Measurements from ENCODE around the gene PMPCA. TPM values are rescaled to one million over a fixed set of nuclear protein-coding genes. Genes with fewer than 3 reads are reported as not detected.
A peak's percentile ranks its signal among the peaks of the same experiment; 100 is the strongest.

PMPCA gene
- total and polyA plus RNA-seq, 2 of the 13 experiments (the other 11 are each of a cell fraction or from before 2014, with no cell fraction given): 70.2 to 88.4 TPM

GRCh38 chr9:136443087-136443486 is 32.6 kb downstream of the PMPCA start:
- Histone ChIP-seq H3K4me1 (ENCODE audit: insufficient read depth, low read length) (peaks cover 27% of the 10 kb centered on the region), H3K4me2 (ENCODE audit: low read depth, low read length) (no peak overlapping the region), H3K27ac (ENCODE audit: extremely low read length, insufficient read depth, low read length) (peak overlapping the region; percentile 76), H3K27me3 (ENCODE audit: control insufficient read depth in 1 of 2, insufficient read depth in 2 of 2, low read length in 2 of 2) (no peaks in the 10 kb centered on the region; a peak in 1 of 5 replicates), H3K4me3 (replicated peaks in 1 of 3; ENCODE audit: insufficient read depth in 1 of 3, low read depth in 2 of 3, low read length in 3 of 3) (no peak overlapping the region), H2AFZ (ENCODE audit: low read length) (no peak overlapping the region), H3K9me3 (ENCODE audit: low read length) (no peaks in the 10 kb centered on the region), H3K36me3 (replicated peaks in 1 of 2; ENCODE audit: control insufficient read depth in 1 of 2, insufficient read depth in 2 of 2, low read length in 2 of 2) (peaks cover 28 to 62% of the 10 kb centered on the region in 2 experiments; a peak in 4 of 5 replicates), H4K20me1 (ENCODE audit: insufficient read depth, low read length) (0 out of 2 replicates have a peak, but pooled peaks cover 2% of the 10 kb centered on the region), H3K9ac (ENCODE audit: insufficient read depth, low read depth, low read length) (no peak overlapping the region), H3K79me2 (ENCODE audit: insufficient read depth, low read length) (peaks cover 10% of the 10 kb centered on the region)
- intact Hi-C loops (cut with micrococcal nuclease; ENCODE audit: unreplicated experiment): no loop called here
- no TSS peak for BruUV-seq (replicated peaks)
- no peak for FAIRE-seq
- no peak for DNase-seq (ENCODE audit: low spot score)
- CTCF ChIA-PET (ENCODE audit: low intra/inter-chr PET ratio, low total read pairs): no interaction called here
- no peak for ATAC-seq
- in situ Hi-C loops (cut with HindIII; ENCODE audit: extremely low pct_ligation_motif_present, low pct_unique_long_range_greater_than_20kb): loop anchor here (5.0 kb wide), 1 partner anchor 34 kb away; no protein-coding TSS in a partner anchor
- 96% methylated on average over 15 of the region's 15 CpGs for WGBS (ENCODE audit: low lambda C conversion rate)
- POLR2A ChIA-PET: interaction anchor here (1.1 kb wide), 1 partner anchor 98 kb away, joined by 3 read pairs; no protein-coding TSS in a partner anchor
- TF ChIP-seq ZNF34 (CRISPR knock-in tag; IDR thresholded peaks at IDR 0.05; ENCODE audit: borderline replicate concordance) (no peak), MBNL3 (CRISPR knock-in tag; conservative IDR thresholded peaks at IDR 0.05) (no peak), ZNF432 (CRISPR knock-in tag; IDR thresholded peaks at IDR 0.05; ENCODE audit: borderline replicate concordance) (no peak), ZBTB38 (CRISPR knock-in tag; IDR thresholded peaks at IDR 0.05) (peak; percentile 56; the same call in 1 of the 2 replicates), LCORL (IDR thresholded peaks at IDR 0.05) (no peak), LCORL (CRISPR knock-in tag; IDR thresholded peaks at IDR 0.05) (no peak)

GRCh38 chr9:136443687-136444086 is 33.2 kb downstream of the PMPCA start:
- TF ChIP-seq FOXA3 (CRISPR knock-in tag; IDR thresholded peaks at IDR 0.05): no peak
- peak; percentile 90 for TF ChIP-seq ZNF768 (CRISPR knock-in tag; IDR thresholded peaks at IDR 0.05)
- no TSS peak for BruUV-seq (replicated peaks)
- Histone ChIP-seq H3K79me2 (ENCODE audit: insufficient read depth, low read length) (peaks cover 4% of the 10 kb centered on the region), H3K9me3 (ENCODE audit: low read length) (no peaks in the 10 kb centered on the region), H3K27ac (ENCODE audit: extremely low read length, insufficient read depth, low read length) (no peak overlapping the region), H3K4me2 (ENCODE audit: low read depth, low read length) (no peak overlapping the region), H3K9ac (ENCODE audit: insufficient read depth, low read depth, low read length) (no peak overlapping the region), H3K36me3 (replicated peaks in 1 of 2; ENCODE audit: control insufficient read depth in 1 of 2, insufficient read depth in 2 of 2, low read length in 2 of 2) (peaks cover 30 to 66% of the 10 kb centered on the region in 2 experiments; a peak in 4 of 5 replicates), H4K20me1 (ENCODE audit: insufficient read depth, low read length) (no peaks in the 10 kb centered on the region), H3K4me1 (ENCODE audit: insufficient read depth, low read length) (peaks cover 24% of the 10 kb centered on the region), H3K4me3 (replicated peaks in 1 of 3; ENCODE audit: insufficient read depth in 1 of 3, low read depth in 2 of 3, low read length in 3 of 3) (no peak overlapping the region), H2AFZ (ENCODE audit: low read length) (no peak overlapping the region), H3K27me3 (ENCODE audit: control insufficient read depth in 1 of 2, insufficient read depth in 2 of 2, low read length in 2 of 2) (no peaks in the 10 kb centered on the region; a peak in 1 of 5 replicates)
- ATAC-seq (no peak), DNase-seq (ENCODE audit: low spot score) (no peak), FAIRE-seq (no peak)
- in situ Hi-C loops (cut with HindIII; ENCODE audit: extremely low pct_ligation_motif_present, low pct_unique_long_range_greater_than_20kb): loop anchor here (5.0 kb wide), 1 partner anchor 34 kb away; no protein-coding TSS in a partner anchor
- CTCF ChIA-PET (ENCODE audit: low intra/inter-chr PET ratio, low total read pairs): no interaction called here
- intact Hi-C loops (cut with micrococcal nuclease; ENCODE audit: unreplicated experiment): no loop called here
- 98% methylated on average over 7 of the region's 7 CpGs for WGBS (ENCODE audit: low lambda C conversion rate)
- POLR2A ChIA-PET: interaction anchor here (1.6 kb wide), 1 partner anchor 81 kb away, joined by 3 read pairs; no protein-coding TSS in a partner anchor

Measured in HepG2 (cell line).